GM11168 (cell line): Measurements from ENCODE around the gene HARS2.
"Not testable (repeated sequence)": the region's sequence is repeated elsewhere in the genome, so short reads cannot be mapped to it uniquely, and the experiment has no call there.

Source experiments
- in situ Hi-C: fragments of 300-500 bp; cut with MboI; formaldehyde crosslinking; loops from one replicate; pipeline ENCODE4 v1.12.0; 2022; ENCODE audit warnings: low sequenced_read_pairs; ENCODE audit not compliant: unreplicated experiment

Gene HARS2

DNA sequence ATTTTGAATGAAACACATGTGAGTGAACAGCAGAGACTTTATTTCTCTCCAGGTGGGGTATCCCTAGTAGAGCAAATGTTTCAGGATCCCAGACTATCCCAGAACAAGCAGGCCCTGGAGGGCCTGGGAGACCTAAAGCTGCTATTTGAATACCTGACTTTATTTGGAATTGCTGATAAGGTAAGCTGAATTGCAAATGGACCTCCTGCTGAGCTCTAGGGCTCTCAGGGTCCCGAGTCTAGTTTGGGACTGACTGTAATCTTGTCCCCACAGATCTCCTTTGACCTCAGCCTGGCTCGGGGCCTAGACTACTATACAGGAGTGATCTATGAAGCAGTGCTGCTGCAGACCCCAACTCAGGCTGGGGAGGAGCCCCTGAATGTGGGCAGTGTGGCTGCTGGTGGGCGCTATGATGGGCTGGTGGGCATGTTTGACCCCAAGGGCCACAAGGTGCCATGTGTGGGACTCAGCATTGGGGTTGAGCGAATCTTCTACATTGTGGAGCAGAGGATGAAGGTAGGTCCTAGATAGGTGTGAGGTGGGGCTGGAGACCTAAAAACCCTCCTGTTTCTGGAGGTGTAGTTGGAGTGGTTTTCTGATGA is 5.7 kb downstream of the HARS2 start:
- in situ Hi-C loops: no loop called here

DNA sequence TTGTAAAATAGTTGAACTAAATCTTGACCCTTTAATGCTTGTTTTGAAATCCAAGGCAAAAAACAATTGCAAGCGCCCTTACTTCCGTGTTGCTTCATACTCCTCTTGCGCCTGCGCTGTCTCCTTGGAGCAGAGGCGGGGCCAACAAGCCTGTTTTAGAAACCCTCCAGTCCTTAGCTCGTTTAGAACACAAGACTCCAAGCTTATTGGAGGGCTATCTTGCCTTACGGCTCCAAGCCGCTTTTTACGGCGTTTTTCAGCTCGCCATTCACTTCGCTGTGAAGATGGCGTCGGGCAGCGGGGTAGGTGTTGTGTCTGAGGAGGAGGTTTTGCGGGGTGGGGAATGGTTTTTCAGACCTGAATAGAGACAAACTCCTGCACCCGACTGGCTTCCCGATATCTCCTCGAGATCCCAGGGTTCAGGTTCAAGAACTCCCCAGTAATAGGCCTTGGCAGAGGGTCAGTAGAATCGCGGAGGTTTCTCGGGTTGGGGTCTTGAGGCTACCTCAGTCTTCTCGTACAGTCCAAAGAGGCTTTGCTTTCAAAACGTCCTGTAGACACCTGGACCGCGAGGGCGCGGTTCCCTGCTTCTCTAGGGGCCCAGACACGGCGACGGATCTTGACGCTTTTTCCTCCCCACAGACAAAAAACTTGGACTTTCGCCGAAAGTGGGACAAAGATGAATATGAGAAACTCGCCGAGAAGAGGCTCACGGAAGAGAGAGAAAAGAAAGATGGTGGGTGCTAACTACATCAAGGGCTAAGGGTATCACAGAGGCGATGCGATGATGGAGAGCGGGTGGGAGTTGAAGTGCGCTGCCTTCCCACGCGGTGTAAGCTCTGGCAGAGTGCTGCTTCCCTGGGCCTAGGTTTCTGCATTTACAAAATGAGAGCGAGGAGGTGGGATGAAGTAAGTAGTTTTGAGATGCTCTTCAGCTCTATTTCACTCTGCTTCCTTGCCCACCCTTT is 9.2 kb downstream of the HARS2 start, which contains the start of gene ZMAT2:
TSS of gene ZMAT2 (plus strand) at position 271 of the 968 bp plus-strand sequence. CDS start at position 285, 14 bp downstream.
- in situ Hi-C loops: no loop called here

DNA sequence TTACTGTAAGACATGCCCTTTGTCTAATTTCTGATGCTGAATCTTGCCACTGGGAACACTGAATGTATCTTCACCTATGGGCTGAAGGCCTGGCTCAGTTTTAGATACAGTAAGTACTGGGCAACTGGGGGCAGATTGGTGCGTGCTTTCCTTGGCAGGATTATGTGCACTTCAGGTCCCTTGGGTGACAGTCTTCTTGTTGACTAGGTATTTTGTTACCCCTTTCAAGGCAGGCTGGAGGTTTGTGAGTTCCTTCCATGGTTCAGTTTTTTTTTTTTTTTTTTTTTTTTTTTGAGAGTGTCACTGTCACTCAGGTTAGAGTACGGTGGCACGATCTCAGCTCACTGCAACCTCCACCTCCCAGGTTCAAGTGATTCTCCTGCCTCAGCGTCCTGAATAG is 16.6 kb downstream of the HARS2 start:
- in situ Hi-C loops: no loop called here

DNA sequence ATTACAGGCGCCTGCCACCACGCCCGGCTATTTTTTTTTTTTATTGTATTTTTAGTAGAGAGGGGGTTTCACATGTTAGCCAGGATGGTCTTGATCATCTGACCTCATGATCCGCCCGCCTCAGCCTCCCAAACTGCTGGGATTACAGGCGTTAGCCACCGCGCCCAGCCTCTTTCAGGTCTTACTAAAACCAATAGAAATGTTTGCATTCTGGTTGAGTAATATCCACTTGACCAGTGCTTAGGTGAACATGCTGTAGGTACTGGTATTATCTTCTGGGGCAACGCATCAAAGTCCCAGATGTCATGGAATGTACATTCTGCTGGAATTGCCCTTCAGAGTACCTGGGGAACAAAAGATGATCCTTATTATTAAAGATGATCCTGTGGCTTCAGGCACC is 17.5 kb downstream of the HARS2 start:
- in situ Hi-C loops: not testable (repeated sequence)

DNA sequence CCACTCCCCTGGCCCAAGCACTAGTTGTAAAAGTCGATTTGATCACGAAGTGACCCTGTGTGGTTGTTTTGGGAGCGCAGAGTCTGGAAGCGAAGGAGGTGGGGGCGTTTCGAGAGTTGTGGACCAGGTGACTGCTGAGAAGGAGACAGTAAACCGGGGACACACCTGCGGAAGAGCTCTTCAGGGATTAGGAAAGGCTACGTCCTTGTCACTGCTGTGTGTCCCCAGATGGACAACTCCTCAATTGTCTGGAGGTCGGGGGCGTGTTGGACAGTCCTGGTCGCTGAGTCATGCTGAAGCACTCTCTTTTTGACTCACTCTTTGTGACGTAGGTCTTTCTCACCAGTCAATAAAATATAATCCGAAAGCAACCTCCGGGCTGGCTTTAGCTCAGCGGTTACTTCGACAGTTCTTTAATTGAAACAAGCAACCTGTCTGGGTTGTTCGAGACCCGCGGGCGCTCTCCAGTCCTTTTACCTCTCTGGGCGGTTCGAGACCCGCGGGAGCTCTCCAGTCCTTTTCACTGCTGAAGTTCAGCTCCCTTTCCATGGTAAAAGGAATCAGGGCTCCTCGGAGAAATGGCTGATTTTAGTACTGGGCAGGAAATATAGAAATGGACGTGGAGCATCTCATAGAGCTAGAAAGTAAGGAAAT is 19.8 kb downstream of the HARS2 start:
- in situ Hi-C loops: loop anchor here (10.0 kb wide), 1 partner anchor 346 kb away; the partner anchor contains the start of gene SLC4A9

DNA sequence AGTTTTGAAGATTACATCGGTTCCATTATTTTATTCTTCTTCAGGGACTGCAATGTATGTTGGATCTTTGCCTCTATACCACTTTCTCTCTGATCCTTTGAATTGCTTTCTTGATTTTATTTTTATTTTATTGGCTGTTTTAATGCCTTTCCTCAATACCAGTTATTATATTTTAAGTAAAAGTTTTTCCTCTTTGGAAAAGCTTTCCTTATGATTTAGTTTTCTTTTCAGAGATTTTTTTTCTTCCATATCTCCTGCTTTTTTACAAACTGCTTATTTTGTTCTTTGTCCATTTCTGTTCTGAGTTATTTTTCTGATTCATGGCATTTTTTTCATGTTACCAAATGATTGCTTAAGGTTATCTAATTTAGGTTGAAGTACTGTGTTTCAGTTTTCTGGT is 20.5 kb downstream of the HARS2 start:
- in situ Hi-C loops: loop anchor here (10.0 kb wide), 1 partner anchor 347 kb away; the partner anchor contains the start of gene SLC4A9

DNA sequence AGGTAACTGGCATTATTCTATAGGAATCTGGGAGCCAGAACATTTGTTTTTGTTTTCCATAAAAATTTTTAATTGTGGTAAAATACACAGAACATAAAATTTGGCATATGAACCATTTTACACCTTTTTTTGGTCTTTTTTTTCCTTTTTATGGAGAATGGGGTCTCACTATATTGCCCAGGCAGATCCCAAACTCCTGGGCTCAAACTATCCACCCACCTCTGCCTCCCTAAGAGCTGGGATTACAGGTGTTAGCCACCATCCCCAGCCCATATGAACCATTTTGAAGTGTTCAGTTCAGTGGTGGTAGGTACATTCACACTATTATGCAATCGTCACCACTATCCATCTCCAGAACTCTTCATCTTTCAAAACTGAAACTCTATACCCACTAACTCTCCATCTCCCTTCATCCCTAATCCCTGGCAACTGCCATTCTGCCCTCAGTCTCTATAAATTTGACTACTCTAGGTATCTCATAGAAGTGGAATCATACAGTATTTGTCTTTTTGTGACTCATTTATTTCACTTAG is 22.4 kb downstream of the HARS2 start:
- in situ Hi-C loops: loop anchor here (10.0 kb wide), 1 partner anchor 349 kb away; the partner anchor contains the start of gene SLC4A9

DNA sequence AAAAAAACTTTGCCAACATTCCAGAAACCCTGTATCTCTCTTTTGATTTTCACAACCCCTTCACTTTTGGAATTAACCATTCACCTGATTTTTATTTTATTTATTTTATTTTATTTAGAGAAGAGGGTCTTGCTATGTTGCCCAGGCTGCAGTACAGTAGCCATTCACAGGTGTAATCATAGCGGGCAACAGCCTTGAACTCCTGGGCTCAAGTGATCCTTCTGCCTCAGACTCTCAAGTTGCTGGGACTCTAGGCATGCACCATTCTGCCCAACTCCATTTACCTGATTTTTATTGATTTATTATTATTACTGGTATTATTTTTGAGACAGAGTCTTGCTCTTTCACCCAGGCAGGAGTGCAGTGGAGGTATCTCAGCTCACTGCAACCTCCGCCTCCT is 25.0 kb downstream of the HARS2 start:
- in situ Hi-C loops: loop anchor here (10.0 kb wide), 1 partner anchor 351 kb away; the partner anchor contains the start of gene SLC4A9

DNA sequence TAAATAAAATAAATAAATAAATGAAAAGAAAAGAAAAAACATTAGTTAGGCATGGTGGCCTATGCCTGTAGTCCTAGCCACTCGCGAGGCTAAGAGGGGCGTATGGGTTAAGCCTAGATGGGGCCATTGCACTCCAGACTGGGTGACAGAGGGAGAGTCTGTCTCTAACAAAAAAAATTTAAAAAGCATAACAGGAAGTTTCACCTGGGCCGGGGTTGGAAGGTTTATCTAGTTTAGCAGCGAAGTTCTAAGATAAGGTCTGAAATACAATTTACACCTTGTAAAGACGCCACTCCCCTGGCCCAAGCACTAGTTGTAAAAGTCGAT is 27.0 kb downstream of the HARS2 start:
- in situ Hi-C loops: loop anchor here (10.0 kb wide), 1 partner anchor 353 kb away; the partner anchor contains the start of gene SLC4A9

DNA sequence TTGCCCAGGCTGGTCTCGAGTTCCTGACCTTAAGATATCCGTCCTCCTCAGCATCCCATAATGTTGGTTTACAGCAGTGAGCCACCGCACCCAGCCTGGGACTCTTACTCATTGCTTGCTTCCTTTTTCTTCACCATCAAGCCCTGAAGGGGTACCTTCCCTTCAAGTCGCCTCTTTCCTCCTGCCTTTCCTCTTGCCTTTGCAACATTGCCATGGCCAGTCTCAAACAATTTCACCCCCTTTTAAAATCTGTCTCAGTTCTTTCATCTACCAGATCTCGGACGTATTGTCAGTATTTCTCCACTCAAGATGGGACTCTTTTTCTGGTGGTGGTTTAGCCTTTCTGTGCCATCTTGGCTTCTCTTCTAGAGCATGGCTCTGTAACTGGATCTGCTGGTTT is 29.5 kb downstream of the HARS2 start:
- in situ Hi-C loops: not testable (repeated sequence)

DNA sequence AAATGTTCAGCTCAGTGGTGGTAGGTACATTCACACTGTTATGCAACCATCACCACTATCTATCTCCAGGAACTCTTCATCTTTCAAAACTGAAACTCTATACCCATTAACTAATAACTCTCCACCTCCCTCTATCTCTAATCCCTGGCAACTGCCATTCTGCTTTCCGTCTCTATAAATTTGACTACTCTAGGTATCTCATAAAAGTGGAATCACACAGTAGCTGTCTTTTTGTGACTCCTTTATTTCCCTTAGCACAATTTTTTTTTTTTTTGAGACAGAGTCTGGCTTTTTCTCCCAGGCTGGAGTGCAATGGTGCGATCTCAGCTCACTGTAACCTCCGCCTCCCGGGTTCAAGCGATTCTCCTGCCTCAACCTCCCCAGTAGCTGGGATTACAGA is 30.1 kb downstream of the HARS2 start:
- in situ Hi-C loops: not testable (repeated sequence)

DNA sequence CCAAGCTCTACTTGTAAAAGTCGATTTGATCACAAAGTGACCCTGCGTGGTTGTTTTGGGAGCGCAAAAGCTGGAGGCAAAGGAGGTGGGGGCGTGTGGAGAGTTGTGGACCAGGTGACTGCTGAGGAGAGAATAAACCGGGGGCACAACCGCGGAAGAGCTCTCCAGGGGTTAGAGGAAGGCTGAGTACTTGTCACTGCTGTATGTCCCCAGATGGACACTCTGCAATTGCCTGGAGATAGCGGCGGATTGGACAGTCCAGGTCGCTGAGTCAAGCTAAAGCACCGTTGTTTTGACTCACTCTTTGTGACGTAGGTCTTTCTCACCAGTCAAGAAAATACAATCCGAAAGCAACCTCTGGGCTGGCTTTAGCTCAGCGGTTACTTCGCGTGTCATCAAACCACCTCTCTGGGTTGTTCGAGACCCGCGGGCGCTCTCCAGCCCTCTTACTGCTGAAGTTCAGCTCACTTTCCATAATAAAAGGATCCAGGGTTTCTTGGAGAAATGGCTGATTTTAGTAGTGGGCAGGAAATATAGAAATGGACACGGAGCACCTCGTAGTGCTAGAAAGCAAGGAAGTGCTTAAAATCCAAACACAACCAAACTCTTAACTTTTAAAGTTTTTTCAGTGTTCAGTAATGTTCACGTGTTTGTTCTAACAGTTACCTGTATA is 34.7 kb downstream of the HARS2 start:
- in situ Hi-C loops: no loop called here

DNA sequence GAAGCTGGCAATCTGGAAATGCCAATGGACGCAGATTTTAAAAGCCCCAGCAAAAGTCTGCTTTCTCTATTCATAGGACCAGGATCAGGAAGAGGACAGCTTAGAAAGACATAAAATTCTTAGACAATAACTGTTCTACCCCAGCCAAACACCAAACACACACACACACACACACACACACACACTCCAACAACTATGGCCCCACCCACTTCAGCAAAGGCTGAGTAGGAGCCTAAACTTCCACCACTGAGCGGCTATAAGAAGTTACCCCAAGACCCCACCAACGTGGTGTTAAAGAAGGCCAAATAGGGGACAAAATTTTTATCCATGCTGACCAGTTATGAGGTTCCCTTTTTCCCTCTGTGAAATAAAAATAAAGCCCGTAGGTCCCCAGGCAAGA is 41.8 kb downstream of the HARS2 start:
- in situ Hi-C loops: loop anchor here (10.0 kb wide), 1 partner anchor 662 kb away; the partner anchor contains the start of genes PCDHGA8 and PCDHGB5

DNA sequence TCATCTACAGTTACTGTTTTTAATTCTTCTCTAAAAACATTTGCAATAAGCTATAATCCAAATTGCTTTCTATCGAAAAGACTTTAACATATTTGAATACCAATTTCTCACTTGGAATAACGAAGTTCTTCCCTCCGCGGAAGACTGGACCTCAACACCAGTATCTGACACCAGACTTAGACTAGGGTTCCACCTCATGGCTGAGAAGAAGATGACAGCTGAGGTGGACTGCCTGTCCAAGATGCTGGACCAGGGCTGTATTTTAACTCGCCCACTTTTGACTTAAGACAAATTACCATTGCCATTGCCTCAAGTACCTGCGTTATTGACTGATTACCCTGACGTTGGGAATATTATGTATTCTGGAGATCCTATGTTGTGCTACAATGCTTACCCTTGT is 43.1 kb downstream of the HARS2 start:
- in situ Hi-C loops: loop anchor here (10.0 kb wide), 1 partner anchor 660 kb away; the partner anchor contains the start of genes PCDHGA8 and PCDHGB5

DNA sequence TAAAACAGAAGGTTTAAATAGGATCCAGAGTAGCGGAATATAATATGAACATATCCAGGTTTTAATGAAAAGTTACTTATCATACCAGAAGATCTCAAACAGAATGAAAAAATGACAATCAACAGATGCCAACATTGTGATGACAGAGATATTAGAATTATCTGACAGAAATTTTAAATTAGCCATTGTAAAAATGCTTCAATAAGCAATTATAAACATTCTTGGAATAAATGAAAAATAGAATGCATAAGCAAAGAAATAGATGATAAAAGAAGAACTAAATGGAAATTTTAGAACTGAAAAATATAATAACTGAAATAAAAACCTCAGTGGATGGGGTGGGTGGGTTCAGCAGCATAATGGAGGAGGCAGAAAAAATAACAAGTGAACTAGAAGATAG is 46.2 kb downstream of the HARS2 start:
- in situ Hi-C loops: loop anchor here (10.0 kb wide), 1 partner anchor 657 kb away; the partner anchor contains the start of genes PCDHGA8 and PCDHGB5

DNA sequence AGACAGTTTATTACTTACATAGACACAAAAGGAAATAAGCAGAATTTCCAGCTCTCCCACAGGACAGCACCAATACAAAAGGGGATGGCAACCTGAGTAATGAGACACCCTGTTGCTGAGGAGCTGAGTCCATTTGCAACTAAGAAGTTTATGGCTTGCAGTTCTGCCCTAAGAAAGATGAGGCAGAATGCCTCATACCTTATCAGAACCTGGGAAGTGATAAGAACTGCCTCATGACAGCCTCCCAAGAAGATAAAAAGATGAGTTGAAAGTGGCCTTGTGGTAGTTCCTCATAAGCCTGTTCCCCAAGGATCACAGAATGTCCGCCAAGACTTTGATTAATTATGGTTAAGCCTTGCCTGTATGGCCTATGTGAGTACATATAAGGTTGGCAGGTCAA is 50.7 kb downstream of the HARS2 start:
- in situ Hi-C loops: no loop called here
